HFF-Myc (cell line): ENCODE measurements around the gene MYADML2.

Source experiments
- DNase-seq: peaks from one replicate; pipeline ENCODE4 v3.0.0-alpha.2; 2011; ENCODE audit warnings: low read depth; ENCODE audit errors: extremely low read depth
- H3K4me3 ChIP-seq: replicated peaks from 2 replicates; pipeline ENCODE4 v1.5.1; 2011; ENCODE audit warnings: low read depth, mild to moderate bottlenecking, control low read depth, low read length
- CTCF ChIP-seq: IDR thresholded peaks from 2 replicates; pipeline ENCODE4 v1.5.1; 2012; ENCODE audit warnings: mild to moderate bottlenecking, low read depth, low read length, control low read depth; ENCODE audit errors: missing control alignments

MYADML2 gene

GRCh38 chr17:81914103-81914850 is 32.8 kb downstream of the MYADML2 start:
- TF ChIP-seq CTCF, result no peak
- no peak for DNase-seq
- no peak overlapping the region for H3K4me3 ChIP-seq

- no peak overlapping the region for H3K4me3 ChIP-seq
- TF ChIP-seq CTCF, result no peak
- no peak for DNase-seq
These were observed 33.5 kb downstream of the MYADML2 start for GRCh38 chr17:81913394-81914102.

GRCh38 chr17:81912441-81913309 is 34.4 kb downstream of the MYADML2 start:
- no peak for TF ChIP-seq CTCF
- no peak overlapping the region for H3K4me3 ChIP-seq
- no peak for DNase-seq

- DNase-seq, result no peak
- no peak overlapping the region for H3K4me3 ChIP-seq
- no peak for TF ChIP-seq CTCF
These were observed 35.1 kb downstream of the MYADML2 start for GRCh38 chr17:81911969-81912368.

GRCh38 chr17:81911277-81911961 is 35.6 kb downstream of the MYADML2 start, which contains the start of gene PCYT2:
PCYT2 (minus strand) TSS chr17:81911399; CDS start chr17:81911355, 44 bp downstream.
- no peak for TF ChIP-seq CTCF
- no peak for DNase-seq
- H3K4me3 ChIP-seq, result peak within 1 kb of the TSS; percentile 70

GRCh38 chr17:81910840-81911276 is 36.2 kb downstream of the MYADML2 start:
- DNase-seq, result no peak
- no peak for TF ChIP-seq CTCF
- peak overlapping the region; percentile 70 for H3K4me3 ChIP-seq
